MCF 10A (cell line): ENCODE data around the gene LIPE. TPM values are rescaled to one million over a fixed set of nuclear protein-coding genes. Genes with fewer than 3 reads are reported as not detected.

Experiments
- BruUV-seq: library from RNA; stranded (reverse); fragments of 400-500 nt; replicated peaks from 2 replicates; lab custom pipeline; 2021; lab: Mats Ljungman, UMichigan
- CTCF ChIA-PET: fragments of 300-600 bp; sonication (Branson Sonifier 250); formaldehyde crosslinking; extraction: SDS; loops from one replicate; lab custom pipeline; 2021; ENCODE audit warnings: antibody characterized with exemption, inconsistent platforms; lab: Yijun Ruan, JAX
- POLR2A ChIA-PET: fragments of 300-600, 350-650 bp; sonication (Branson Sonifier 250); formaldehyde crosslinking; extraction: SDS; loops from one replicate; lab custom pipeline; 2020; ENCODE audit warnings: antibody characterized with exemption, inconsistent platforms; lab: Yijun Ruan, JAX
- DNase-seq: peaks from one replicate; pipeline ENCODE4 v3.0.0-alpha.2; 2018; ENCODE audit not compliant: unreplicated experiment
- H3K27ac Mint-ChIP-seq: one replicate; pipeline ENCODE4 v1.8.0; 2022; ENCODE audit warnings: mild to moderate bottlenecking, low read depth, mixed read lengths; ENCODE audit not compliant: unreplicated experiment
- H3K27me3 Mint-ChIP-seq: one replicate; pipeline ENCODE4 v1.8.0; 2022; ENCODE audit warnings: mixed read lengths; ENCODE audit not compliant: insufficient read depth, unreplicated experiment
- H3K36me3 Mint-ChIP-seq: one replicate; pipeline ENCODE4 v1.8.0; 2022; ENCODE audit warnings: mild to moderate bottlenecking, moderate library complexity, mixed read lengths; ENCODE audit not compliant: insufficient read depth, unreplicated experiment
- H3K4me1 Mint-ChIP-seq: one replicate; pipeline ENCODE4 v1.8.0; 2022; ENCODE audit warnings: mixed read lengths; ENCODE audit not compliant: insufficient read depth, unreplicated experiment
- H3K4me3 Mint-ChIP-seq: one replicate; pipeline ENCODE4 v1.8.0; 2022; ENCODE audit warnings: mild to moderate bottlenecking, moderate library complexity, mixed read lengths; ENCODE audit not compliant: unreplicated experiment
- H3K9me3 Mint-ChIP-seq: one replicate; pipeline ENCODE4 v1.8.0; 2022; ENCODE audit warnings: mixed read lengths; ENCODE audit not compliant: unreplicated experiment
- CTCF ChIP-seq: fragments of 200-600 bp; IDR thresholded peaks from one replicate; pipeline ENCODE4 v1.8.0; 2022; ENCODE audit warnings: antibody characterized with exemption, mild to moderate bottlenecking; ENCODE audit not compliant: unreplicated experiment
- intact Hi-C: fragments of 100-400 bp; cut with micrococcal nuclease; formaldehyde crosslinking; loops from 2 replicates; pipeline ENCODE4 v1.14.1; 2022
- total RNA-seq: library from RNA; stranded (reverse); gene quantifications from 2 replicates; pipeline ENCODE4 v1.2.3, GENCODE V29; 2022

The LIPE gene
- total RNA-seq, 1 experiment from 2014 or later: 11.7 TPM

DNA sequence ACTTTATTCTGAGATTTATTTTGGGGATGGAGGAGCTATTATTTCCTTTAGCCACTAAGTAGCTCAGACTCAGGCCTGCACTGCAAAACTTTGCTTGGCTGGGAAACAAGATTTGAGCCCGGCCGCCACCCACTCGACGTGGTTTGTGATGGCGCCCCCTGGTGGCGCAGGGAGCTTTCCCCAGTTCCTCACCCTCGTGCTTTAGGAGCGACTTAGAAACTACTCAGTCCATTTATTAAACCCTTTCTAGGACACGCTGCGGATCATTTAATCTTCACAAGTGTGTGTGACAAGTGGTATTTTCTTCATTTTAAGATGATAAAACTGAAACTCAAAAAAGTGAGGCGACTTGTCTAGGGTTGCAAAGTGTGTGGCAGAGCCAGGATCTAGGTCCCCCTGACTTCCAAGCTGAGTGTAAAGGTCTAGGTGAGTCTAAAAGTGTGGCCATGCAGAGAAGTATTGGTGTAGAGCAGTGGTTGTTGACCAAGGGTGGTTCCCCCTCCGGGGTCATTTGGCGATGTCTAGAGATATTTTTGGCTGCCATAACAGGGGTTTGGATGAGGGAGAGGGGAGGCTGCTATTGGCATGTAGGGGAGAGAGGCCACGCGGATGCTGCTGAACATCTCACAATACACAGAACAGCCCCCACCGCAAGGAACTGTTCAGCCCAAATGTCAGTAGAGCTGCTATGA, 13.3 kb upstream of the LIPE start:
- H3K27ac Mint-ChIP-seq: no peak overlapping the region
- ChIA-PET POLR2A (interaction anchor here (0.6 to 1.0 kb wide), 2 partner anchors 20 to 89 kb away, joined by 3 to 4 read pairs; no protein-coding TSS in a partner anchor), CTCF (interaction anchor here (0.6 to 2.8 kb wide), 31 partner anchors 9 to 891 kb away, joined by 3 to 42 read pairs (median 4); partner anchors contain the start of gene CEACAM1)
- H3K9me3 Mint-ChIP-seq: no peaks in the 10 kb centered on the region
- no TSS peak for BruUV-seq
- peaks cover 6% of the 10 kb centered on the region for H3K4me1 Mint-ChIP-seq
- TF ChIP-seq CTCF: peak; percentile 87
- no peaks in the 10 kb centered on the region for H3K36me3 Mint-ChIP-seq
- intact Hi-C loops: loop anchor here (1.0 kb wide), 1 partner anchor 332 kb away; no protein-coding TSS in a partner anchor
- DNase-seq: peak; percentile 78
- no peak overlapping the region for H3K4me3 Mint-ChIP-seq
- H3K27me3 Mint-ChIP-seq: peaks cover 12% of the 10 kb centered on the region

- CTCF ChIA-PET: interaction anchor here (0.6 to 1.2 kb wide), 3 partner anchors 53 to 327 kb away, joined by 3 read pairs; no protein-coding TSS in a partner anchor
- no peak overlapping the region for H3K4me3 Mint-ChIP-seq
Measured at GRCh38 chr19:42436006-42436405, 8.8 kb upstream of the LIPE start.

GRCh38 chr19:42435316-42435715, 8.1 kb upstream of the LIPE start:
- H3K36me3 Mint-ChIP-seq: no peaks in the 10 kb centered on the region
- no peak overlapping the region for H3K4me3 Mint-ChIP-seq
- no peaks in the 10 kb centered on the region for H3K27me3 Mint-ChIP-seq
- no peak for DNase-seq
- H3K27ac Mint-ChIP-seq: no peak overlapping the region
- POLR2A ChIA-PET: interaction anchor here (0.6 to 1.7 kb wide), 2 partner anchors 12 to 986 kb away, joined by 4 read pairs; no protein-coding TSS in a partner anchor
- peaks cover 11% of the 10 kb centered on the region for H3K4me1 Mint-ChIP-seq
- CTCF ChIA-PET: interaction anchor here (0.7 to 0.9 kb wide), 2 partner anchors 53 to 326 kb away, joined by 3 read pairs; no protein-coding TSS in a partner anchor
- no TSS peak for BruUV-seq
- intact Hi-C loops: no loop called here
- H3K9me3 Mint-ChIP-seq: no peaks in the 10 kb centered on the region
- TF ChIP-seq CTCF: no peak

More at GRCh38 chr19:42436006-42436405, 8.8 kb upstream of the LIPE start:
- H3K36me3 Mint-ChIP-seq: no peaks in the 10 kb centered on the region
- no peaks in the 10 kb centered on the region for H3K9me3 Mint-ChIP-seq
- no peak for TF ChIP-seq CTCF
- no peak overlapping the region for H3K27ac Mint-ChIP-seq
- POLR2A ChIA-PET: no interaction called here
- intact Hi-C loops: no loop called here
- peaks cover 6% of the 10 kb centered on the region for H3K27me3 Mint-ChIP-seq
- no peak for DNase-seq
- H3K4me1 Mint-ChIP-seq: peaks cover 11% of the 10 kb centered on the region
- BruUV-seq: no TSS peak
